ENCODE results near the gene DNAJC17. TPM values are rescaled to one million over a fixed set of nuclear protein-coding genes. Genes with fewer than 3 reads are reported as not detected.

Gene DNAJC17
- total RNA-seq, 1 donor from 2014 or later = 54.3 TPM

- Mint-ChIP-seq H3K4me3 (peak within 1 kb of the TSS; percentile 90), H3K4me1 (peaks cover 27% of the 10 kb centered on the region), H3K27ac (peak within 1 kb of the TSS; percentile 56), H3K9me3 (no peaks in the 10 kb centered on the region), H3K36me3 (ENCODE audit: low read depth) (peaks cover 3% of the 10 kb centered on the region), H3K27me3 (peaks cover 19% of the 10 kb centered on the region)
- intact Hi-C loops (cut with micrococcal nuclease) = loop anchor here (1.0 kb wide), 1 partner anchor 48 kb away; no protein-coding TSS in a partner anchor
- peak; percentile 81 for DNase-seq
Observed at GRCh38 chr15:40843885-40844695, 36.8 kb upstream of the DNAJC17 start, which contains the start of gene SPINT1. SPINT1 (plus strand) TSS chr15:40844048; CDS start chr15:40844555, 507 bp downstream.

- intact Hi-C loops (cut with micrococcal nuclease) = no loop called here
Observed at GRCh38 chr15:40843261-40843884, 36.1 kb upstream of the DNAJC17 start.

GRCh38 chr15:40841741-40842140, 34.5 kb upstream of the DNAJC17 start:
- no peak overlapping the region for H3K4me3 Mint-ChIP-seq

More at GRCh38 chr15:40843261-40843884, 36.1 kb upstream of the DNAJC17 start:
- peaks cover 19% of the 10 kb centered on the region for H3K27me3 Mint-ChIP-seq
- peak overlapping the region; percentile 56 for H3K27ac Mint-ChIP-seq
- no peaks in the 10 kb centered on the region for H3K9me3 Mint-ChIP-seq
- peak overlapping the region; percentile 79 for H3K4me3 Mint-ChIP-seq
- H3K4me1 Mint-ChIP-seq = peaks cover 27% of the 10 kb centered on the region
- DNase-seq = no peak
- peaks cover 3% of the 10 kb centered on the region for H3K36me3 Mint-ChIP-seq (ENCODE audit: low read depth)

GRCh38 chr15:40838756-40839155, 31.5 kb upstream of the DNAJC17 start:
- no peaks in the 10 kb centered on the region for H3K4me1 Mint-ChIP-seq
- no peak overlapping the region for H3K4me3 Mint-ChIP-seq
- no peaks in the 10 kb centered on the region for H3K36me3 Mint-ChIP-seq (ENCODE audit: low read depth)
- H3K27ac Mint-ChIP-seq = no peak overlapping the region
- peaks cover 16% of the 10 kb centered on the region for H3K27me3 Mint-ChIP-seq
- H3K9me3 Mint-ChIP-seq = no peaks in the 10 kb centered on the region
- DNase-seq = no peak
- intact Hi-C loops (cut with micrococcal nuclease) = no loop called here

More at GRCh38 chr15:40841741-40842140, 34.5 kb upstream of the DNAJC17 start:
- intact Hi-C loops (cut with micrococcal nuclease) = no loop called here
- H3K36me3 Mint-ChIP-seq (ENCODE audit: low read depth) = peaks cover 3% of the 10 kb centered on the region
- no peaks in the 10 kb centered on the region for H3K9me3 Mint-ChIP-seq
- no peak for DNase-seq
- no peak overlapping the region for H3K27ac Mint-ChIP-seq
- H3K27me3 Mint-ChIP-seq = peaks cover 19% of the 10 kb centered on the region
- peaks cover 14% of the 10 kb centered on the region for H3K4me1 Mint-ChIP-seq

GRCh38 chr15:40836020-40836419, 28.7 kb upstream of the DNAJC17 start:
- Mint-ChIP-seq H3K4me3 (no peak overlapping the region), H3K27me3 (peaks cover 3% of the 10 kb centered on the region), H3K4me1 (no peaks in the 10 kb centered on the region), H3K27ac (no peak overlapping the region), H3K36me3 (ENCODE audit: low read depth) (no peaks in the 10 kb centered on the region), H3K9me3 (no peaks in the 10 kb centered on the region)
- intact Hi-C loops (cut with micrococcal nuclease) = no loop called here
- DNase-seq = no peak

- Mint-ChIP-seq H3K4me1 (no peaks in the 10 kb centered on the region), H3K27ac (no peak overlapping the region), H3K27me3 (peaks cover 2% of the 10 kb centered on the region), H3K9me3 (no peaks in the 10 kb centered on the region), H3K4me3 (no peak overlapping the region), H3K36me3 (ENCODE audit: low read depth) (no peaks in the 10 kb centered on the region)
- DNase-seq = no peak
- intact Hi-C loops (cut with micrococcal nuclease) = no loop called here
Observed at GRCh38 chr15:40832903-40833302, 25.6 kb upstream of the DNAJC17 start.

GRCh38 chr15:40831861-40832260, 24.6 kb upstream of the DNAJC17 start:
- Mint-ChIP-seq H3K36me3 (ENCODE audit: low read depth) (no peaks in the 10 kb centered on the region), H3K4me3 (no peak overlapping the region), H3K4me1 (no peaks in the 10 kb centered on the region), H3K27ac (no peak overlapping the region), H3K9me3 (no peaks in the 10 kb centered on the region), H3K27me3 (peaks cover 2% of the 10 kb centered on the region)
- intact Hi-C loops (cut with micrococcal nuclease) = no loop called here
- no peak for DNase-seq

- H3K4me3 Mint-ChIP-seq = no peak overlapping the region
- no peaks in the 10 kb centered on the region for H3K36me3 Mint-ChIP-seq (ENCODE audit: low read depth)
- H3K27me3 Mint-ChIP-seq = peaks cover 4% of the 10 kb centered on the region
Observed at GRCh38 chr15:40830884-40831283, 23.6 kb upstream of the DNAJC17 start.

GRCh38 chr15:40829115-40829514, 21.8 kb upstream of the DNAJC17 start:
- no peaks in the 10 kb centered on the region for H3K4me1 Mint-ChIP-seq
- no peak overlapping the region for H3K4me3 Mint-ChIP-seq
- H3K27ac Mint-ChIP-seq = no peak overlapping the region
- no peaks in the 10 kb centered on the region for H3K9me3 Mint-ChIP-seq
- DNase-seq = no peak
- no peaks in the 10 kb centered on the region for H3K36me3 Mint-ChIP-seq (ENCODE audit: low read depth)
- intact Hi-C loops (cut with micrococcal nuclease) = no loop called here
- peaks cover 5% of the 10 kb centered on the region for H3K27me3 Mint-ChIP-seq

More at GRCh38 chr15:40830884-40831283, 23.6 kb upstream of the DNAJC17 start:
- no peaks in the 10 kb centered on the region for H3K9me3 Mint-ChIP-seq
- intact Hi-C loops (cut with micrococcal nuclease) = no loop called here
- no peak overlapping the region for H3K27ac Mint-ChIP-seq
- H3K4me1 Mint-ChIP-seq = no peaks in the 10 kb centered on the region
- no peak for DNase-seq

- Mint-ChIP-seq H3K4me3 (no peak within 1 kb of the TSS), H3K27ac (no peak within 1 kb of the TSS)
- intact Hi-C loops (cut with micrococcal nuclease) = no loop called here
Observed at GRCh38 chr15:40828447-40829036, 21.3 kb upstream of the DNAJC17 start, which contains the start of gene PPP1R14D. PPP1R14D (minus strand) TSS chr15:40828708; CDS start chr15:40828641, 67 bp downstream.

GRCh38 chr15:40826423-40827075, 19.3 kb upstream of the DNAJC17 start:
- no peaks in the 10 kb centered on the region for H3K4me1 Mint-ChIP-seq
- intact Hi-C loops (cut with micrococcal nuclease) = no loop called here

More at GRCh38 chr15:40828447-40829036, 21.3 kb upstream of the DNAJC17 start, which contains the start of gene PPP1R14D:
- peaks cover 5% of the 10 kb centered on the region for H3K27me3 Mint-ChIP-seq
- DNase-seq = no peak
- H3K9me3 Mint-ChIP-seq = no peaks in the 10 kb centered on the region
- no peaks in the 10 kb centered on the region for H3K4me1 Mint-ChIP-seq
- no peaks in the 10 kb centered on the region for H3K36me3 Mint-ChIP-seq (ENCODE audit: low read depth)

GRCh38 chr15:40825661-40826422, 18.6 kb upstream of the DNAJC17 start:
- Mint-ChIP-seq H3K4me3 (no peak overlapping the region), H3K27ac (no peak overlapping the region), H3K9me3 (no peaks in the 10 kb centered on the region), H3K36me3 (ENCODE audit: low read depth) (no peaks in the 10 kb centered on the region), H3K27me3 (peaks cover 3% of the 10 kb centered on the region), H3K4me1 (no peaks in the 10 kb centered on the region)
- intact Hi-C loops (cut with micrococcal nuclease) = no loop called here
- DNase-seq = no peak

More at GRCh38 chr15:40826423-40827075, 19.3 kb upstream of the DNAJC17 start:
- DNase-seq = no peak
- no peak overlapping the region for H3K27ac Mint-ChIP-seq
- no peaks in the 10 kb centered on the region for H3K9me3 Mint-ChIP-seq
- no peaks in the 10 kb centered on the region for H3K36me3 Mint-ChIP-seq (ENCODE audit: low read depth)
- H3K27me3 Mint-ChIP-seq = peaks cover 5% of the 10 kb centered on the region
- H3K4me3 Mint-ChIP-seq = no peak overlapping the region

Measured in activated CD4-positive, alpha-beta T cell treated with anti-CD3 and anti-CD28 coated beads, Interleukin-2, amount 10 ng/mL, durations not matched to agents 24 days and 14 days (primary cell).